ENCODE data around the gene XPNPEP2. TPM values are rescaled to one million over a fixed set of nuclear protein-coding genes. Genes with fewer than 3 reads are reported as not detected.

XPNPEP2 gene
- total and polyA plus RNA-seq, 9 of the 15 experiments (the other 6 are each of a cell fraction or from before 2014, with no cell fraction given): 0.03 to 0.19 (median 0.09) TPM; not detected in 5

DNA sequence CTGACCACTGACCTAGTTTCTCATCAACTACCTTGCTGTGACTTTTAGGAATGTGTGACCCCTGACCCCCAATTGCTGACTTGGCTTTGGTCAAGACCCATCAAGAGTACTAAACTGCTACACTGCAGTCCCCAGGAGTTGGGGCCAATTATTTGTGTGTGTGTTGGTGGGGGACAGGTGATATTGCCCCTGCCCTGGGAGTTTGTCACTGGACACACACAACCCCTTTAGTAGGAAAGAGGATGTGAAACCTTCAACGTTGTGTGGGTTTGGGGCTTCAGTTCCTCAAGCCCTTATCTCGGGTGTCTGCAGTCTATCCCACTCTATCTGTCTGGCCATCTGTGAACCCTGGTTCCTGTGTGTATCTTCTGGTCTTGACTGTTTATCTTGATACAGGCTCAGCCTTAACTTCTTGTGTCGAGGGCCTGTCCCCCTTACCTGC, 47.5 kb downstream of the XPNPEP2 start (continued):
- TF ChIP-seq THRA (IDR thresholded peaks at IDR 0.05) (no peak), TFAM (CRISPR knock-in tag; conservative IDR thresholded peaks at IDR 0.05) (no peak), NCOA2 (IDR thresholded peaks at IDR 0.05; ENCODE audit: partially characterized antibody in 2 of 2) (no peak), GATA2 (CRISPR knock-in tag; IDR thresholded peaks at IDR 0.05) (peak; percentile 66), ZSCAN32 (CRISPR knock-in tag; IDR thresholded peaks at IDR 0.05) (no peak), ZNF507 (tag; conservative IDR thresholded peaks at IDR 0.05) (no peak), NFIC (IDR thresholded peaks at IDR 0.05) (no peak), STAG1 (CRISPR knock-in tag; IDR thresholded peaks at IDR 0.05; ENCODE audit: borderline replicate concordance) (no peak), CBFA2T2 (conservative IDR thresholded peaks at IDR 0.05) (peak; percentile 39), CBFB (CRISPR knock-in tag; IDR thresholded peaks at IDR 0.05) (no peak), CLOCK (CRISPR knock-in tag; IDR thresholded peaks at IDR 0.05; ENCODE audit: borderline replicate concordance) (no peak)
- TF ChIP-seq, protein P1, sequence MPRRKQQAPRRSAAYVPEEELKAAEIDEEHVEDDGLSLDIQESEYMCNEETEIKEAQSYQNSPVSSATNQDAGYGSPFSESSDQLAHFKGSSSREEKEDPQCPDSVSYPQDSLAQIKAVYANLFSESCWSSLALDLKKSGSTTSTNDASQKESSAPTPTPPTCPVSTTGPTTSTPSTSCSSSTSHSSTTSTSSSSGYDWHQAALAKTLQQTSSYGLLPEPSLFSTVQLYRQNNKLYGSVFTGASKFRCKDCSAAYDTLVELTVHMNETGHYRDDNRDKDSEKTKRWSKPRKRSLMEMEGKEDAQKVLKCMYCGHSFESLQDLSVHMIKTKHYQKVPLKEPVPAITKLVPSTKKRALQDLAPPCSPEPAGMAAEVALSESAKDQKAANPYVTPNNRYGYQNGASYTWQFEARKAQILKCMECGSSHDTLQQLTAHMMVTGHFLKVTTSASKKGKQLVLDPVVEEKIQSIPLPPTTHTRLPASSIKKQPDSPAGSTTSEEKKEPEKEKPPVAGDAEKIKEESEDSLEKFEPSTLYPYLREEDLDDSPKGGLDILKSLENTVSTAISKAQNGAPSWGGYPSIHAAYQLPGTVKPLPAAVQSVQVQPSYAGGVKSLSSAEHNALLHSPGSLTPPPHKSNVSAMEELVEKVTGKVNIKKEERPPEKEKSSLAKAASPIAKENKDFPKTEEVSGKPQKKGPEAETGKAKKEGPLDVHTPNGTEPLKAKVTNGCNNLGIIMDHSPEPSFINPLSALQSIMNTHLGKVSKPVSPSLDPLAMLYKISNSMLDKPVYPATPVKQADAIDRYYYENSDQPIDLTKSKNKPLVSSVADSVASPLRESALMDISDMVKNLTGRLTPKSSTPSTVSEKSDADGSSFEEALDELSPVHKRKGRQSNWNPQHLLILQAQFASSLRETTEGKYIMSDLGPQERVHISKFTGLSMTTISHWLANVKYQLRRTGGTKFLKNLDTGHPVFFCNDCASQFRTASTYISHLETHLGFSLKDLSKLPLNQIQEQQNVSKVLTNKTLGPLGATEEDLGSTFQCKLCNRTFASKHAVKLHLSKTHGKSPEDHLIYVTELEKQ (CRISPR knock-in tag; IDR thresholded peaks at IDR 0.05): no peak
- TF ChIP-seq, protein P2, sequence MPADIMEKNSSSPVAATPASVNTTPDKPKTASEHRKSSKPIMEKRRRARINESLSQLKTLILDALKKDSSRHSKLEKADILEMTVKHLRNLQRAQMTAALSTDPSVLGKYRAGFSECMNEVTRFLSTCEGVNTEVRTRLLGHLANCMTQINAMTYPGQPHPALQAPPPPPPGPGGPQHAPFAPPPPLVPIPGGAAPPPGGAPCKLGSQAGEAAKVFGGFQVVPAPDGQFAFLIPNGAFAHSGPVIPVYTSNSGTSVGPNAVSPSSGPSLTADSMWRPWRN (IDR thresholded peaks at IDR 0.05; ENCODE audit: low read depth): no peak
- TF ChIP-seq, protein P3, sequence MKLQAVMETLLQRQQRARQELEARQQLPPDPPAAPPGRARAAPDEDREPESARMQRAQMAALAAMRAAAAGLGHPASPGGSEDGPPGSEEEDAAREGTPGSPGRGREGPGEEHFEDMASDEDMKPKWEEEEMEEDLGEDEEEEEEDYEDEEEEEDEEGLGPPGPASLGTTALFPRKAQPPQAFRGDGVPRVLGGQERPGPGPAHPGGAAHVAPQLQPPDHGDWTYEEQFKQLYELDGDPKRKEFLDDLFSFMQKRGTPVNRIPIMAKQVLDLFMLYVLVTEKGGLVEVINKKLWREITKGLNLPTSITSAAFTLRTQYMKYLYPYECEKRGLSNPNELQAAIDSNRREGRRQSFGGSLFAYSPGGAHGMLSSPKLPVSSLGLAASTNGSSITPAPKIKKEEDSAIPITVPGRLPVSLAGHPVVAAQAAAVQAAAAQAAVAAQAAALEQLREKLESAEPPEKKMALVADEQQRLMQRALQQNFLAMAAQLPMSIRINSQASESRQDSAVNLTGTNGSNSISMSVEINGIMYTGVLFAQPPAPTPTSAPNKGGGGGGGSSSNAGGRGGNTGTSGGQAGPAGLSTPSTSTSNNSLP (IDR thresholded peaks at IDR 0.05; ENCODE audit: borderline replicate concordance, low read depth, low read length): no peak
- TF ChIP-seq, protein P4, sequence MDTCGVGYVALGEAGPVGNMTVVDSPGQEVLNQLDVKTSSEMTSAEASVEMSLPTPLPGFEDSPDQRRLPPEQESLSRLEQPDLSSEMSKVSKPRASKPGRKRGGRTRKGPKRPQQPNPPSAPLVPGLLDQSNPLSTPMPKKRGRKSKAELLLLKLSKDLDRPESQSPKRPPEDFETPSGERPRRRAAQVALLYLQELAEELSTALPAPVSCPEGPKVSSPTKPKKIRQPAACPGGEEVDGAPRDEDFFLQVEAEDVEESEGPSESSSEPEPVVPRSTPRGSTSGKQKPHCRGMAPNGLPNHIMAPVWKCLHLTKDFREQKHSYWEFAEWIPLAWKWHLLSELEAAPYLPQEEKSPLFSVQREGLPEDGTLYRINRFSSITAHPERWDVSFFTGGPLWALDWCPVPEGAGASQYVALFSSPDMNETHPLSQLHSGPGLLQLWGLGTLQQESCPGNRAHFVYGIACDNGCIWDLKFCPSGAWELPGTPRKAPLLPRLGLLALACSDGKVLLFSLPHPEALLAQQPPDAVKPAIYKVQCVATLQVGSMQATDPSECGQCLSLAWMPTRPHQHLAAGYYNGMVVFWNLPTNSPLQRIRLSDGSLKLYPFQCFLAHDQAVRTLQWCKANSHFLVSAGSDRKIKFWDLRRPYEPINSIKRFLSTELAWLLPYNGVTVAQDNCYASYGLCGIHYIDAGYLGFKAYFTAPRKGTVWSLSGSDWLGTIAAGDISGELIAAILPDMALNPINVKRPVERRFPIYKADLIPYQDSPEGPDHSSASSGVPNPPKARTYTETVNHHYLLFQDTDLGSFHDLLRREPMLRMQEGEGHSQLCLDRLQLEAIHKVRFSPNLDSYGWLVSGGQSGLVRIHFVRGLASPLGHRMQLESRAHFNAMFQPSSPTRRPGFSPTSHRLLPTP (IDR thresholded peaks at IDR 0.05; ENCODE audit: borderline replicate concordance, extremely low read depth, insufficient read length): no peak

Data from K562 (cell line).